GM12878 (cell line): ENCODE results near the gene ZC3H8. TPM values are rescaled to one million over a fixed set of nuclear protein-coding genes. Genes with fewer than 3 reads are reported as not detected.

Experiments
- ATAC-seq: fragments of 200-7000 bp; cut with Tn5 transposase; 3 replicates; pipeline ENCODE4 v1.9.1; 2020; ENCODE audit warnings: mild to moderate bottlenecking, moderate library complexity
- BruUV-seq: library from RNA; stranded (reverse); fragments of 400-500 nt; replicated peaks from 2 replicates; lab custom pipeline; 2021; lab: Mats Ljungman, UMichigan
- CTCF ChIA-PET: fragments of 300-600 bp; sonication (Branson Sonifier 250); formaldehyde crosslinking; extraction: SDS; loops from one replicate; lab custom pipeline; 2021; ENCODE audit warnings: inconsistent platforms; lab: Yijun Ruan, JAX
- POLR2A ChIA-PET: fragments of 350-600 bp; formaldehyde crosslinking; extraction: SDS; loops from one replicate; lab custom pipeline; 2021; ENCODE audit warnings: inconsistent platforms; lab: Charles Lee
- RAD21 ChIA-PET: fragments of 300-600 bp; sonication (Branson Sonifier 250); formaldehyde crosslinking; loops from one replicate; lab custom pipeline; 2023; ENCODE audit warnings: antibody characterized with exemption; ENCODE audit not compliant: unreplicated experiment; lab: Charles Lee
- SMC1A ChIA-PET: fragments of 300-600 bp; sonication (Branson Sonifier 250); formaldehyde crosslinking; loops from one replicate; lab custom pipeline; 2023; ENCODE audit not compliant: unreplicated experiment, uncharacterized antibody; lab: Charles Lee
- DNase-seq: peaks from one replicate; pipeline ENCODE4 v3.0.0-alpha.2; 2011; ENCODE audit warnings: low read depth, low spot score
- FAIRE-seq: peaks from 3 replicates; lab custom pipeline; 2011; peaks lifted over from hg19 to GRCh38; lab: Jason Lieb, UNC
- H2AFZ ChIP-seq: 2 replicates; pipeline ENCODE4 v1.6.0; 2011; ENCODE audit warnings: low read depth, low read length, control low read depth; ENCODE audit not compliant: control insufficient read depth
- H3K27ac ChIP-seq: 2 replicates; pipeline ENCODE4 v1.5.1; 2011; ENCODE audit warnings: control low read depth; ENCODE audit not compliant: control insufficient read depth, insufficient read depth
- H3K27me3 ChIP-seq, 2 experiments: replicated peaks in 1 of 2; 2 replicates each; pipeline versions ENCODE4 v1.6.0 to v1.6.1; 2011; ENCODE audit warnings: low read length in 1 of 2; ENCODE audit not compliant: control insufficient read depth in 2 of 2, insufficient read depth in 2 of 2
- H3K36me3 ChIP-seq, 2 experiments: 2 replicates each; pipeline ENCODE4 v1.5.1; 2011; ENCODE audit warnings: low read length in 1 of 2; ENCODE audit not compliant: control insufficient read depth in 2 of 2, insufficient read depth in 2 of 2
- H3K4me1 ChIP-seq: 2 replicates; pipeline ENCODE4 v1.6.1; 2011; ENCODE audit warnings: mild to moderate bottlenecking, low read length, moderate library complexity, mixed read lengths; ENCODE audit not compliant: control insufficient read depth, insufficient read depth
- H3K4me2 ChIP-seq: 2 replicates; pipeline ENCODE4 v1.6.0; 2011; ENCODE audit warnings: control low read depth; ENCODE audit not compliant: control insufficient read depth, insufficient read depth
- H3K4me3 ChIP-seq: fragments of 200-600 bp; sonication (generic); 2 replicates; pipeline ENCODE4 v1.5.1; 2016
- H3K79me2 ChIP-seq: 2 replicates; pipeline ENCODE4 v1.6.0; 2011; ENCODE audit warnings: low read length; ENCODE audit not compliant: control insufficient read depth, insufficient read depth
- H3K9ac ChIP-seq: 2 replicates; pipeline ENCODE4 v1.8.0; 2011; ENCODE audit warnings: low read length, control low read depth, mixed read lengths; ENCODE audit not compliant: control insufficient read depth, insufficient read depth
- H3K9me3 ChIP-seq: replicated peaks from 3 replicates; pipeline ENCODE4 v1.5.1; 2011; ENCODE audit warnings: mild to moderate bottlenecking, low read length; ENCODE audit not compliant: control insufficient read depth, insufficient read depth
- H4K20me1 ChIP-seq: 2 replicates; pipeline ENCODE4 v1.6.0; 2011; ENCODE audit not compliant: control insufficient read depth, insufficient read depth
- BACH1 ChIP-seq: fragments of 450-650 bp; IDR thresholded peaks from 2 replicates; pipeline ENCODE4 v1.6.1; 2017; ENCODE audit warnings: mild to moderate bottlenecking, borderline replicate concordance
- CBX3 ChIP-seq: fragments of 200-600 bp; sonication (generic); IDR thresholded peaks from 2 replicates; pipeline ENCODE4 v1.6.1; 2016; ENCODE audit warnings: low read depth, borderline replicate concordance
- ETV6 ChIP-seq, 2 experiments: fragments of 450-650 bp in 1 of 2; IDR thresholded peaks in 1 of 2; conservative IDR thresholded peaks in 1 of 2; 2 replicates each; pipeline ENCODE4 v1.6.1; 2014; ENCODE audit warnings: antibody characterized with exemption in 1 of 2, borderline replicate concordance in 1 of 2, low read depth in 1 of 2, mild to moderate bottlenecking in 1 of 2, moderate library complexity in 1 of 2
- HDAC2 ChIP-seq: fragments of 200-600 bp; sonication (generic); IDR thresholded peaks from 2 replicates; pipeline ENCODE4 v1.6.1; 2017
- KAT2A ChIP-seq: conservative IDR thresholded peaks from 2 replicates; pipeline ENCODE4 v1.6.1; 2011; ENCODE audit warnings: low read depth, low read length; ENCODE audit not compliant: control insufficient read depth
- MTA3 ChIP-seq: IDR thresholded peaks from 2 replicates; pipeline ENCODE4 v1.6.1; 2012; ENCODE audit warnings: low read length, inconsistent platforms, borderline replicate concordance
- NFXL1 ChIP-seq: fragments of 450-650 bp; IDR thresholded peaks from 2 replicates; pipeline ENCODE4 v1.6.1; 2017; ENCODE audit warnings: antibody characterized with exemption, mild to moderate bottlenecking, borderline replicate concordance
- RB1 ChIP-seq: fragments of 450-650 bp; formaldehyde crosslinking; IDR thresholded peaks from 2 replicates; pipeline ENCODE4 v1.6.1; 2017; ENCODE audit warnings: mild to moderate bottlenecking, borderline replicate concordance
- TARDBP ChIP-seq: IDR thresholded peaks from 2 replicates; pipeline ENCODE4 v1.6.1; 2016; ENCODE audit warnings: borderline replicate concordance
- WRNIP1 ChIP-seq: IDR thresholded peaks from 2 replicates; pipeline ENCODE4 v1.6.1; 2011; ENCODE audit warnings: low read depth, low read length, improper control_type of control experiment, borderline replicate concordance
- WGBS: methylation state at CpG from one replicate; pipeline ENCODE4 v1.1.6; 2016; ENCODE audit warnings: low lambda C conversion rate; ENCODE audit not compliant: insufficient replicate concordance, insufficient coverage; ENCODE audit errors: missing lambda C conversion rate; 5-methylcytosine and 5-hydroxymethylcytosine counted together
- in situ Hi-C: fragments of 300-500 bp; cut with MboI; formaldehyde crosslinking; loops from 9 replicates; pipeline ENCODE4 v1.14.3; 2018; ENCODE audit warnings: mixed read lengths
- intact Hi-C: fragments of 100-400 bp; cut with micrococcal nuclease; formaldehyde crosslinking; loops from one replicate; pipeline ENCODE4 v1.14.2; 2022; ENCODE audit not compliant: unreplicated experiment
- polyA plus RNA-seq, 11 experiments: library from polyadenylated mRNA; depleted of rRNA in 4 of 11; unstranded in 6 of 11; stranded (reverse) in 5 of 11; fragments of >200 nt; fragmentation: Nextera tagmentation in 4 of 11; fragmentation: Illumina TruSeq in 1 of 11; extraction: Ambion mirVana in 4 of 11; extraction: Trizol in 1 of 11; gene quantifications; 1 replicate in 1 of 11; 2 replicates in 10 of 11; pipeline versions ENCODE4 v1.2.1 to v1.2.3, GENCODE V29; 2011 to 2016; ENCODE audit warnings: inconsistent platforms in 2 of 11, missing spikeins in 2 of 11, low read depth in 1 of 11
- total RNA-seq, 4 experiments: library from RNA; depleted of rRNA in 3 of 4; stranded (reverse); fragments of >200 nt in 3 of 4; fragmentation: Illumina TruSeq in 1 of 4; extraction: Trizol in 1 of 4; gene quantifications; 2 replicates each; pipeline versions ENCODE4 v1.2.1 to v1.2.3, GENCODE V29; 2013 to 2021
- TF ChIP-seq, protein P1 (sequence below): fragments of 450-650 bp; formaldehyde crosslinking; IDR thresholded peaks from 2 replicates; pipeline ENCODE4 v1.4.0; 2022; ENCODE audit warnings: mild to moderate bottlenecking, moderate library complexity
- TF ChIP-seq, protein P2 (sequence below): fragments of 450-650 bp; IDR thresholded peaks from 2 replicates; pipeline ENCODE4 v1.6.1; 2017; ENCODE audit warnings: borderline replicate concordance

The ZC3H8 gene
- total and polyA plus RNA-seq, 10 of the 15 experiments (the other 5 are each of a cell fraction or from before 2014, with no cell fraction given), result 9.9 to 28.4 (median 19.5) TPM

DNA sequence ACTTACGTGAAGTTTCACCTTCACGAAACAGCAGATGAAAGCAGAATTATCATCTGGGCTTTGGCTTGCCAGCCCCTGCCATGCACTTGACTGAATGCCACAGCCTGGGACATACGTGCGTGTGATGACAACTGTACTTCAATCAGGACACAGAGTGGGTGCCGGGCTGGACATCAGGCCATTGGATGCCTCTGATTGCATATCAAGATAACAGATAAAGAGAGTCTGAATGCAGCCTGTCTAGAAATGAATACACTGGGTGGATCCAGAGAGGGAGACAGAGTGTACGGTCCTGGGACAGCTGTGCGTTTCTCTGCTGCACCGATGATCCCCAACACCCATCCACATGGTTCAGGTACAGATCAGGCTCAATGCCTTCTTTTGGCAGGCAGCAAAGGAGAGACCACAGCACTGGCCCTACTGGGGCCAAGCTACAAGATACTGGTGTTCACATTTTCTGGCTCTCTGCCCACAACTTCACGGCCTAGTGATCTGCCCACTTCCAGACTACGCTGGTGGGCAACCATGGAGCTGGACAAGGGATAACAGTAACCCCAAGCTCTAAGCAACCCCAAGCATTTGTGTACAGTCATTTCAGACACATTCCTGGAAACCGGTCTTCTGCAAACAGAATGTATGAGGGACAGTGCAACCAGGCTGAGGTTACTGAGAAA, 81.1 kb downstream of the ZC3H8 start:
- ChIA-PET CTCF (no interaction called here), POLR2A (no interaction called here), RAD21 (no interaction called here), SMC1A (no interaction called here)
- no peaks in the 10 kb centered on the region for H3K27me3 ChIP-seq
- H3K27ac ChIP-seq, result no peak overlapping the region
- no peak overlapping the region for H3K9ac ChIP-seq
- no peak overlapping the region for H2AFZ ChIP-seq
- H4K20me1 ChIP-seq, result no peaks in the 10 kb centered on the region
- no peak overlapping the region for H3K4me3 ChIP-seq
- no peak for FAIRE-seq
- TF ChIP-seq WRNIP1 (no peak), ETV6 (conservative IDR thresholded peaks at IDR 0.05 in 1 of 2, IDR thresholded peaks at IDR 0.05 in 1 of 2; ENCODE audit: borderline replicate concordance in 1 of 2, low read depth in 1 of 2) (no peak)
- BruUV-seq, result no TSS peak
- no peak for DNase-seq
- WGBS, result 85% methylated on average over 11 of the region's 11 CpGs
- H3K4me2 ChIP-seq, result no peak overlapping the region
- H3K36me3 ChIP-seq, result no peaks in the 10 kb centered on the region
- intact Hi-C loops (loop anchor here (5.0 kb wide), 1 partner anchor 51 kb away; no protein-coding TSS in a partner anchor), in situ Hi-C loops (no loop called here)
- ATAC-seq, result no peak
- H3K4me1 ChIP-seq, result no peaks in the 10 kb centered on the region
- no peaks in the 10 kb centered on the region for H3K9me3 ChIP-seq
- H3K79me2 ChIP-seq, result no peaks in the 10 kb centered on the region

DNA sequence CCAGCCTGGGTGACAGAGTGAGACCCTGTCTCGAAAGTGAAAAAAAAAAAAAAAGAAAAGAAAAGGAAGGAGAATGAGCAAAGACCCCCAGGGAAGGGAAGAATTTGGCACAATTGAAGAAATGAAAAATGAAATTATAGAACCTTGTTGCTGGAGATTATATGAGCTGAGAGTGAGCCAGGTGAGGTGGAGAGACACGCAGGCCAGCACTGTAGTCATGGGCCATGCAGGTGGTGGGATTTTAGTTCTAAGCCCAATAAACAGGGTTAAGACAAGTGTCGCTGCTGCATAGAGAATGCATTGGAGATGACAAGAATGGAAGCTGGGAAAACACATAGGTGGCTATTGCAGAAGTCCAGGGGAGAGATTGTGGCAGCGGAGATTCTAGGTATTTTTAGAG, 84.3 kb downstream of the ZC3H8 start:
- no peak for FAIRE-seq
- no TSS peak for BruUV-seq
- H3K4me1 ChIP-seq, result no peaks in the 10 kb centered on the region

More for the DNA sequence above, 84.3 kb downstream of the ZC3H8 start:
- ChIA-PET POLR2A (no interaction called here), SMC1A (no interaction called here), RAD21 (interaction anchor here (0.7 kb wide), 1 partner anchor 283 kb away, joined by 3 read pairs; no protein-coding TSS in a partner anchor), CTCF (no interaction called here)
- Histone ChIP-seq H3K27ac (no peak overlapping the region), H2AFZ (no peak overlapping the region), H3K4me2 (no peak overlapping the region), H3K9me3 (no peaks in the 10 kb centered on the region), H3K36me3 (no peaks in the 10 kb centered on the region), H3K27me3 (no peaks in the 10 kb centered on the region), H3K4me3 (no peak overlapping the region), H3K9ac (no peak overlapping the region), H3K79me2 (no peaks in the 10 kb centered on the region), H4K20me1 (no peaks in the 10 kb centered on the region)
- no peak for ATAC-seq
- DNase-seq, result no peak
- in situ Hi-C loops (no loop called here), intact Hi-C loops (loop anchor here (5.0 kb wide), 1 partner anchor 48 kb away; no protein-coding TSS in a partner anchor)
- TF ChIP-seq CBX3, result no peak
- TF ChIP-seq, protein P1, sequence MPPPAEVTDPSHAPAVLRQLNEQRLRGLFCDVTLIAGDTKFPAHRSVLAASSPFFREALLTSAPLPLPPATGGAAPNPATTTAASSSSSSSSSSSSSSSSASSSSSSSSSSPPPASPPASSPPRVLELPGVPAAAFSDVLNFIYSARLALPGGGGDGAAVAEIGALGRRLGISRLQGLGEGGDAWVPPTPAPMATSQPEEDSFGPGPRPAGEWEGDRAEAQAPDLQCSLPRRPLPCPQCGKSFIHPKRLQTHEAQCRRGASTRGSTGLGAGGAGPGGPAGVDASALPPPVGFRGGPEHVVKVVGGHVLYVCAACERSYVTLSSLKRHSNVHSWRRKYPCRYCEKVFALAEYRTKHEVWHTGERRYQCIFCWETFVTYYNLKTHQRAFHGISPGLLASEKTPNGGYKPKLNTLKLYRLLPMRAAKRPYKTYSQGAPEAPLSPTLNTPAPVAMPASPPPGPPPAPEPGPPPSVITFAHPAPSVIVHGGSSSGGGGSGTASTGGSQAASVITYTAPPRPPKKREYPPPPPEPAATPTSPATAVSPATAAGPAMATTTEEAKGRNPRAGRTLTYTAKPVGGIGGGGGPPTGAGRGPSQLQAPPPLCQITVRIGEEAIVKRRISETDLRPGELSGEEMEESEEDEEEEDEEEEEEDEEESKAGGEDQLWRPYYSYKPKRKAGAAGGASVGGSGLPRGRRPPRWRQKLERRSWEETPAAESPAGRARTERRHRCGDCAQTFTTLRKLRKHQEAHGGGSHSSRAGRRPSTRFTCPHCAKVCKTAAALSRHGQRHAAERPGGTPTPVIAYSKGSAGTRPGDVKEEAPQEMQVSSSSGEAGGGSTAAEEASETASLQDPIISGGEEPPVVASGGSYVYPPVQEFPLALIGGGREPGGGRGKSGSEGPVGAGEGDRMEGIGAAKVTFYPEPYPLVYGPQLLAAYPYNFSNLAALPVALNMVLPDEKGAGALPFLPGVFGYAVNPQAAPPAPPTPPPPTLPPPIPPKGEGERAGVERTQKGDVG (CRISPR knock-in tag), result no peak
- TF ChIP-seq, protein P2, sequence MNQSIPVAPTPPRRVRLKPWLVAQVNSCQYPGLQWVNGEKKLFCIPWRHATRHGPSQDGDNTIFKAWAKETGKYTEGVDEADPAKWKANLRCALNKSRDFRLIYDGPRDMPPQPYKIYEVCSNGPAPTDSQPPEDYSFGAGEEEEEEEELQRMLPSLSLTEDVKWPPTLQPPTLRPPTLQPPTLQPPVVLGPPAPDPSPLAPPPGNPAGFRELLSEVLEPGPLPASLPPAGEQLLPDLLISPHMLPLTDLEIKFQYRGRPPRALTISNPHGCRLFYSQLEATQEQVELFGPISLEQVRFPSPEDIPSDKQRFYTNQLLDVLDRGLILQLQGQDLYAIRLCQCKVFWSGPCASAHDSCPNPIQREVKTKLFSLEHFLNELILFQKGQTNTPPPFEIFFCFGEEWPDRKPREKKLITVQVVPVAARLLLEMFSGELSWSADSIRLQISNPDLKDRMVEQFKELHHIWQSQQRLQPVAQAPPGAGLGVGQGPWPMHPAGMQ, result no peak
- no peak for TF ChIP-seq BACH1
- no peak for TF ChIP-seq KAT2A
- no peak for TF ChIP-seq TARDBP
- TF ChIP-seq HDAC2, result no peak
- TF ChIP-seq NFXL1, result no peak
- no peak for TF ChIP-seq MTA3
- no peak for TF ChIP-seq RB1
- 58% methylated on average over 4 of the region's 4 CpGs for WGBS
